Calu3 (cell line): ENCODE measurements around the gene CCDC150. TPM values are rescaled to one million over a fixed set of nuclear protein-coding genes. Genes with fewer than 3 reads are reported as not detected.

Experiments used
- BruUV-seq: library from RNA; stranded (reverse); fragments of 400-500 nt; replicated peaks from 2 replicates; lab custom pipeline; 2021; lab: Mats Ljungman, UMichigan
- CTCF ChIA-PET: fragments of 300-600 bp; sonication (Branson Sonifier 250); formaldehyde crosslinking; loops from one replicate; lab custom pipeline; 2022; ENCODE audit warnings: antibody characterized with exemption; lab: Charles Lee
- DNase-seq: peaks from one replicate; pipeline ENCODE4 v3.0.0; 2022
- H3K27ac Mint-ChIP-seq: one replicate; pipeline ENCODE4 v1.8.0; 2022; ENCODE audit warnings: mixed read lengths; ENCODE audit not compliant: unreplicated experiment
- H3K27me3 Mint-ChIP-seq: one replicate; pipeline ENCODE4 v1.8.0; 2022; ENCODE audit warnings: mixed read lengths; ENCODE audit not compliant: unreplicated experiment
- H3K36me3 Mint-ChIP-seq: one replicate; pipeline ENCODE4 v1.8.0; 2022; ENCODE audit warnings: mild to moderate bottlenecking, moderate library complexity, mixed read lengths; ENCODE audit not compliant: insufficient read depth, unreplicated experiment
- H3K4me1 Mint-ChIP-seq: one replicate; pipeline ENCODE4 v1.8.0; 2022; ENCODE audit warnings: mild to moderate bottlenecking, low read depth, mixed read lengths; ENCODE audit not compliant: unreplicated experiment
- H3K4me3 Mint-ChIP-seq: one replicate; pipeline ENCODE4 v1.8.0; 2022; ENCODE audit warnings: mild to moderate bottlenecking, low read depth, moderate library complexity, mixed read lengths; ENCODE audit not compliant: unreplicated experiment
- H3K9me3 Mint-ChIP-seq: one replicate; pipeline ENCODE4 v1.8.0; 2022; ENCODE audit warnings: low read depth, mixed read lengths; ENCODE audit not compliant: unreplicated experiment
- intact Hi-C: fragments of 100-400 bp; cut with micrococcal nuclease; formaldehyde crosslinking; loops from one replicate; pipeline ENCODE4 v1.10.0; 2022; ENCODE audit not compliant: unreplicated experiment
- total RNA-seq: library from RNA; stranded (reverse); gene quantifications from 2 replicates; pipeline ENCODE4 v1.2.3, GENCODE V29; 2022
- TF ChIP-seq, protein P1 (sequence below): fragments of 200-600 bp; IDR thresholded peaks from one replicate; pipeline ENCODE4 v1.8.0; 2022; ENCODE audit warnings: antibody characterized with exemption; ENCODE audit not compliant: unreplicated experiment

Gene CCDC150
- total RNA-seq, 1 experiment from 2014 or later = 21.7 TPM

- intact Hi-C loops = no loop called here
- CTCF ChIA-PET = no interaction called here
- Mint-ChIP-seq H3K4me1 (peaks cover 12% of the 10 kb centered on the region), H3K36me3 (no peaks in the 10 kb centered on the region), H3K4me3 (no peak overlapping the region), H3K27ac (peak overlapping the region; percentile 15), H3K27me3 (no peaks in the 10 kb centered on the region), H3K9me3 (no peaks in the 10 kb centered on the region)
- no TSS peak for BruUV-seq
- TF ChIP-seq, protein P1, sequence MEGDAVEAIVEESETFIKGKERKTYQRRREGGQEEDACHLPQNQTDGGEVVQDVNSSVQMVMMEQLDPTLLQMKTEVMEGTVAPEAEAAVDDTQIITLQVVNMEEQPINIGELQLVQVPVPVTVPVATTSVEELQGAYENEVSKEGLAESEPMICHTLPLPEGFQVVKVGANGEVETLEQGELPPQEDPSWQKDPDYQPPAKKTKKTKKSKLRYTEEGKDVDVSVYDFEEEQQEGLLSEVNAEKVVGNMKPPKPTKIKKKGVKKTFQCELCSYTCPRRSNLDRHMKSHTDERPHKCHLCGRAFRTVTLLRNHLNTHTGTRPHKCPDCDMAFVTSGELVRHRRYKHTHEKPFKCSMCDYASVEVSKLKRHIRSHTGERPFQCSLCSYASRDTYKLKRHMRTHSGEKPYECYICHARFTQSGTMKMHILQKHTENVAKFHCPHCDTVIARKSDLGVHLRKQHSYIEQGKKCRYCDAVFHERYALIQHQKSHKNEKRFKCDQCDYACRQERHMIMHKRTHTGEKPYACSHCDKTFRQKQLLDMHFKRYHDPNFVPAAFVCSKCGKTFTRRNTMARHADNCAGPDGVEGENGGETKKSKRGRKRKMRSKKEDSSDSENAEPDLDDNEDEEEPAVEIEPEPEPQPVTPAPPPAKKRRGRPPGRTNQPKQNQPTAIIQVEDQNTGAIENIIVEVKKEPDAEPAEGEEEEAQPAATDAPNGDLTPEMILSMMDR = no peak
- peak; percentile 58 for DNase-seq
Observed at GRCh38 chr2:196719110-196719872, 79.8 kb downstream of the CCDC150 start.

- H3K9me3 Mint-ChIP-seq = no peaks in the 10 kb centered on the region
- H3K4me1 Mint-ChIP-seq = peaks cover 12% of the 10 kb centered on the region
- CTCF ChIA-PET = no interaction called here
- DNase-seq = no peak
- no peaks in the 10 kb centered on the region for H3K27me3 Mint-ChIP-seq
- TF ChIP-seq, protein P1 = no peak
- intact Hi-C loops = no loop called here
- no peak overlapping the region for H3K27ac Mint-ChIP-seq
- no peak overlapping the region for H3K4me3 Mint-ChIP-seq
- BruUV-seq = no TSS peak
- H3K36me3 Mint-ChIP-seq = no peaks in the 10 kb centered on the region
Observed at GRCh38 chr2:196723571-196723970, 84.1 kb downstream of the CCDC150 start.

DNA sequence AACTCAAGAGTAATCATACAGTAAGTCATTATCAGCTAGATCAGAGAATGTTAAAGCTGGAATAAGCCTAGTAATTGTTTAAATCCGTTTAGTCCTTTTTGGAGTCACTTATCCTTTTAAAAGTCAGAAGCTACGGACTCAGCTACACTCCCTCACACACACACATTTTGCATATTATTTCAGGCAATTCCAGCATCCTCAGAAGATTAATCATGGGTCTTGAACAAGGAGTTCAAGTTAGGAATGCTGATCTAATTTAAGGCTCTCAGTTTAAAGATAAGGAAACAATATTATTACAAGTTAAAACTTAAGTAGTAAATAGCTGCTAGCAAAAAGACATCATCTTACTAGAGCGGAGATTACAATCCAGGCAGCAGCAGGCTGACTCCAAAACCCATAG, 85.7 kb downstream of the CCDC150 start:
- Mint-ChIP-seq H3K36me3 (no peaks in the 10 kb centered on the region), H3K27me3 (no peaks in the 10 kb centered on the region), H3K27ac (no peak overlapping the region), H3K4me3 (no peak overlapping the region), H3K4me1 (no peaks in the 10 kb centered on the region), H3K9me3 (no peaks in the 10 kb centered on the region)
- TF ChIP-seq, protein P1 = no peak
- no TSS peak for BruUV-seq
- intact Hi-C loops = no loop called here
- CTCF ChIA-PET = no interaction called here
- no peak for DNase-seq

DNA sequence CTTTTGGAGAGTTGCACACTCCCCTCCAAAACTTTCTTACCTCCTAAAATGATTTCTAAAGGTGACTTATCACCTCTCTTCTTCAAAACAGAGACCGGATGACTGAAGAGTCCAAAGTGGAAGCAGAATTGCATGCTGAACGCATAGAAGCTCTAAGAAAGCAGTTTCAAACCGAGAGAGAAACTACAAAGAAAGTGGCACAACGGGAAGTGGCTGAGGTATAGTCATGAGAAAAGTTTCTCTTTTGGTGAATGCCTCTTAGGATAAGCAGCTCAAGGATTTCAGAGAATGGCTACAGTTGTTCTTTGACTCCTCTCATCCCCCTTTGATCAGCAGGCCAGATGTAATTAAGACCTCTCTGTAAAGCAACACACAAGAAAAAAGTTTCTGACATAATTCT, 86.4 kb downstream of the CCDC150 start:
- no peaks in the 10 kb centered on the region for H3K4me1 Mint-ChIP-seq
- no peaks in the 10 kb centered on the region for H3K36me3 Mint-ChIP-seq
- TF ChIP-seq, protein P1 = no peak

More for the DNA sequence above, 86.4 kb downstream of the CCDC150 start:
- no peak overlapping the region for H3K4me3 Mint-ChIP-seq
- no TSS peak for BruUV-seq
- H3K27ac Mint-ChIP-seq = no peak overlapping the region
- CTCF ChIA-PET = no interaction called here
- intact Hi-C loops = no loop called here
- DNase-seq = no peak
- H3K9me3 Mint-ChIP-seq = no peaks in the 10 kb centered on the region
- H3K27me3 Mint-ChIP-seq = no peaks in the 10 kb centered on the region
